ENCODE data around the gene ZNF761.
"Not testable (repeated sequence)": the region's sequence is repeated elsewhere in the genome, so short reads cannot be mapped to it uniquely, and the experiment has no call there.

Gene ZNF761

DNA sequence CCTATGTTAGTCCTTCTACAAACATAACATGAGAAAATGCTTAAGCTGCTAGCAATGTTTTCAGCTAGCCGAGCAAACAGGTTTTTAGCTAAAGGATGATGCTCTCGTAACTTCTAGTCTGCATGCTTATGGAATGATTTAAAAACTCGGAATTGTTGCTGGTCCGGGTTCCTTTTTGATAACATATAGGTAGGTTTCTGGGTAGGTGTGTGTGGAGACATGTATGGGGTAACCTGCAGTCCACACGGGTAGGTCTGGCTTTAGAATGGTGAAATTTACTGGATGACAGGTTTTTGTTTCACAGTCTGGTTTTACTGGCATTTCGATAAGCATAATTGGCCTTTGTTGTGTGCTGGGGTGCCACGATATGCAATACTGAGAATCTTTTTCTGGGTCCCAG lies 40.1 kb downstream of the ZNF761 start:
- TF ChIP-seq, protein P1, sequence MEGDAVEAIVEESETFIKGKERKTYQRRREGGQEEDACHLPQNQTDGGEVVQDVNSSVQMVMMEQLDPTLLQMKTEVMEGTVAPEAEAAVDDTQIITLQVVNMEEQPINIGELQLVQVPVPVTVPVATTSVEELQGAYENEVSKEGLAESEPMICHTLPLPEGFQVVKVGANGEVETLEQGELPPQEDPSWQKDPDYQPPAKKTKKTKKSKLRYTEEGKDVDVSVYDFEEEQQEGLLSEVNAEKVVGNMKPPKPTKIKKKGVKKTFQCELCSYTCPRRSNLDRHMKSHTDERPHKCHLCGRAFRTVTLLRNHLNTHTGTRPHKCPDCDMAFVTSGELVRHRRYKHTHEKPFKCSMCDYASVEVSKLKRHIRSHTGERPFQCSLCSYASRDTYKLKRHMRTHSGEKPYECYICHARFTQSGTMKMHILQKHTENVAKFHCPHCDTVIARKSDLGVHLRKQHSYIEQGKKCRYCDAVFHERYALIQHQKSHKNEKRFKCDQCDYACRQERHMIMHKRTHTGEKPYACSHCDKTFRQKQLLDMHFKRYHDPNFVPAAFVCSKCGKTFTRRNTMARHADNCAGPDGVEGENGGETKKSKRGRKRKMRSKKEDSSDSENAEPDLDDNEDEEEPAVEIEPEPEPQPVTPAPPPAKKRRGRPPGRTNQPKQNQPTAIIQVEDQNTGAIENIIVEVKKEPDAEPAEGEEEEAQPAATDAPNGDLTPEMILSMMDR (IDR thresholded peaks at IDR 0.05; ENCODE audit: low read depth, low read length) = no peak
- no peak for DNase-seq (ENCODE audit: extremely low read depth, low read depth)

DNA sequence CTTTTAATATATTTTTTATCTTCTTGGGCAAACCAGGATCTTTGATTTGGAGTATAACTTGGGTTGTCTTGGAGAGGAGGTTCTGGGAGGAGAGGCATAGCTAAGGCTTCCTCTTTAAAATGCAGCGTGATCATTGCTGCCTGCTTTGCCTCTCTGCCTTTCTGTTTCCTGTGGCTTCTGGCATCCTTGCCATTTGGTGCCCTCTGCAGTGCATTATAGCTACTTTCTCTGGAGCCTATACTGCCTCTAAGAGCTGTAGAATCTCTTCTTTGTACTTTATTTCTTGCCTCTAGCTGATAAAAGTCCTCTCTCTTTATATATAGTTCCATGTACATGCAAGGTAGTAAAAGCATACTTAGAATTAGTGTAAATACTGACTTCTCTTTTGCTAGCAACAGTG lies 43.0 kb downstream of the ZNF761 start:
- DNase-seq (ENCODE audit: extremely low read depth, low read depth) = not testable (repeated sequence)

DNA sequence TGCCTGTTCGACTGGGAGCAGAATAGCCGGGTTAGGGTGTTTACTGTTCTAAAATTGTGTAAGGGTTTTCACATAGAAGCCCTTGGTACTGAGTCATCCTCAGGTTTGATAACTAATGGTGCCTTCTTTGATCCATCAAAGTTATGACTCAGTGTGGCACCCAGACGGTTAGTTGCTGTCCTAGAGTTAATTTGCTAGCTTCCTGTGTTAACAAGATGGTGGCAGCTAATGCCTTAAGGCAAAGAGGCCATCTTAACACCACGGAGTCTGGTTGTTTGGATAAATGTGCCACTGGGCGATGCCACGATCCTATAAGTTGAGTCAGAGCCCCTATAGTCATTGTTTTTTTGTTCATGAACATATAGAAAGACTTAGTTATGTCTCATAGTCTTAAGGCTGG lies 43.7 kb downstream of the ZNF761 start:
- DNase-seq (ENCODE audit: extremely low read depth, low read depth) = not testable (repeated sequence)

DNA sequence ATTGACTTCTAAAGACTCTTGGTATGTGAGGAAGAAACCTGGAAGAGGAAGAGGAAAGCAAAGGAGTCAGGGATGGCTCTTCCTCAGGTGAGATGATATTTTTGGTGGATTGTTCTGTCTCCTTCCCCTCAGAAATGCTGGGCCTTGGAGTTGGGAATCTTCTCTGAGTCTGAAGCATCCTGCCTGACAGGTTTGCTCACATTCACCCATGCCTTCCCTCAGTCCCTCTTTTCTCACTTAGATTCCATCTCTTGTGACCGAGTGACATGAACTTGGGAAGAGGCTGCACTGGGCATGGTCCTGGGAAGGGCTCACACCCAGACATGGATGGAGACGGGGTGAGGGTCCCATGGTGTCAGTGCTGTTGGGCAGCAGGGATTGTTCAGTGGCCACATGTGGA lies 52.0 kb downstream of the ZNF761 start:
- DNase-seq (ENCODE audit: extremely low read depth, low read depth) = not testable (repeated sequence)

DNA sequence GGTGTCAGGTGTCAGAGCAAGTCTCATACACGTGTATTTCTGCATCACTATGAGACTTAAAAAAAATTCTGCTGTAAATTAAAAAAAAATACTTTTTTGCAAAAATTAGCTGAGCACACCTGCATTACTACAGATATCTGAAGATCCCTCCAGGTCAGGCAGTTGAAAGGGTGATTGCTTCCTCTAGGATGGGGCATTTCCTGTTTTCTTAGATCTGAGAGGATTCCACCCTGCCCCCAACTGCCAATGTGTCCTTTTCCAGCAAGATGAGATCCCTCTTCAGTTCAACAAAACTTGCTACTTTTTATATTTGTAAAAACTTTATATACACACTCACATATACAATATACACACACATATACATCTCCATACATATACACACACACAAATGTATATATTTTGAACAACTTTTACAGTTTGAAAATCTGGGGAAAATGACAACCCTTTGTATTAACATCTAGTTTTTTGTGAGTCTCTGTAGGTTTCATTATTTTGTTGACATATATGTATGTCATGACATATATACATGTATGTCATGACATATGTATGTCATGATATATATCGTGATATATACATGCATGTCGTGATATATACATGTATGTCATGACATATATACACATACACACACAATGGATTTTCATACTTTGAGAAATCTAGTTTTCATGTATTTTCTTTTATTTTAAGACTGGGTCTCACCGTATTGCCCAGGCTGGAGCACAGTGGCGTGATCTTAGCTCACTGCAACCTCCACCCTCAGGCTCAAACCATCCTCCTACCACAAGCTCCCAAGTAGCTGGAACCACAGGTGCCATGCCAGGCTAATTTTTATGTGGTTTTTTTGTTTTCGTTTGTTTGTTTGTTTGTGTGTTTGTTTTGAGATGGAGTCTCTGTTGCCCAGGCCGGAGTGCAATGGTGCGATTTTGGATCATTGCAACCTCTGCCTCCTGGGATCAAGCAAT lies 53.5 kb downstream of the ZNF761 start:
- TF ChIP-seq, protein P1 (IDR thresholded peaks at IDR 0.05; ENCODE audit: low read depth, low read length) = no peak
- no peak for DNase-seq (ENCODE audit: extremely low read depth, low read depth)

DNA sequence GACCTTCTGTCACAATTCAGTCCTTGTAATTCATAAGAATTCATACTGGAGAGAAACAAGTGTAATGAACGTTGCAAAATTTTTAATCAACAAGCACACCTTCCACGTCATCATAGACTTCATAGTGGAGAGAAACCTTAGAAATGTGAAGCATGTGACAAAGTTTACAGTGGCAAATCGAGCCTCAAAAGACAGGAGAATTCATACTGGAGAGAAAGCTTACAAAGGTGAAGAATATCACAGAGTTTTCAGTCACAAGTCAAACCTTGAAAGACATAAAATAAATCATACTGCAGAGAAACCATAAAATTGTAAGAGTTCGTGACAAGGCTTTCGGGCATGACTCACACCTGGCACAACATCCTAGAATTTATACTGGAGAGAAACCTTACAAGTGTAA lies 60.4 kb downstream of the ZNF761 start:
- TF ChIP-seq, protein P1 (IDR thresholded peaks at IDR 0.05; ENCODE audit: low read depth, low read length) = no peak
- DNase-seq (ENCODE audit: extremely low read depth, low read depth) = no peak

DNA sequence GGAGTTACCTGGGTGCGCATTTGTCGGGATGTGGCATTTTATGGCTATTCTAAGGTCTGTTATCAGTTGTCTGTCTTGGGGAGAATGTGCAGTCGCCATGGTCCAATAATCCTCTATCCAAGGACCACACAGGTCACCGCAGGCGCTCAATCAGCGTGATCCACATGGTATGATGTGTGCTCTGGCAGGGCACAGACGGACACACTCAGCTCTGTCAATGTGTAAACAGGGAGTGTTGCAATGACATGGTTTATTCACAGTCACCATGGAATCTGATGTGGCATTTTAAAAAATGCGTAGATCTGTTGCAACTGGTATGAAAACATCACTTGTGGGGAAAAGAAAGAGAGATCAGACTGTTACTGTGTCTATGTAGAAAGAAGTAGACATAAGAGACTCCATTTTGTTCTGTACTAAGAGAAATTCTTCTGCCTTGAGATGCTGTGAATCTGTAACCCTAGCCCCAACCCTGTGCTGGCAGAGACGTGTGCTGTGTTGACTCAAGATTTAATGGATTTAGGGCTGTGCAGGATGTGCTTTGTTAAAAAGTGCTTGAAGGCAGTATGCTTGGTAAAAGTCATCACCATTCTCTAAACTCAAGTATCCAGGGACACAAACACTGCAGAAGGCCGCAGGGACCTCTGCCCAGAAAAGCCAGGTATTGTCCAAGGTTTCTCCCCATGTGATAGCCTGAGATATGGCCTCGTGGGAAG lies 65.7 kb downstream of the ZNF761 start:
- not testable (repeated sequence) for DNase-seq (ENCODE audit: extremely low read depth, low read depth)

DNA sequence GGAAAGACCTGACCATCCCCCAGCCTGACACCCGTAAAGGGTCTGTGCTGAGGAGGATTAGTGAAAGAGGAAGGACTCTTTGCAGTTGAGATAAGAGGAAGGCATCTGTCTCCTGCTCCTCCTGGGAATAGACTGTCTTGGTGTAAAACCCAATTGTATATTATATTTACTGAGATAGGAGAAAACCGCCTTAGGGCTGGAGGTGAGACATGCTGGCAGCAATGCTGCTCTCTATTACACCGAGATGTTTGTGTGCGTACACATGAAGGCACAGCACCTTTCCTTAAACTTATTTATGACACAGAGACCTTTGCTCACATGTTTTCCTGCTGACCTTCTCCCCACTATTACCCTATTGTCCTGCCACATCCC lies 66.2 kb downstream of the ZNF761 start:
- DNase-seq (ENCODE audit: extremely low read depth, low read depth) = not testable (repeated sequence)

DNA sequence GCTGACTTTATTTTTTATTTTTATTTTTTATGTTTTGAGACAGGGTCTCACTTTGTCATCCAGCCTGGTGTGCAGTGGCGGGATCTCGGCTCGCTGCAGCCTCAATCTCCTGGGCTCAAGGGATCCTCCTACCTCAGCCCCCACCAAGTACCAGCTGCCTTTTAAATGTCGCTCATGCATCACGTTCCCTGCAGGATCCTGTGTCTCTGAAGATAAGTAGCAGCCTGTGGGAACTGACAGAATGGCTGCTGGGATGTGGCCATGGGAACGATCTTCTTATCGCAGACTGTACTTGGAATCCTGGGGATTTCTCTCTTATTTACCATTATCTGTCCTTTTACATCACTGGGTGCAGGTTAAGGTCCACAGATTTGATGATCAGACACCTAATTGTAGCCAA lies 71.4 kb downstream of the ZNF761 start:
- not testable (repeated sequence) for DNase-seq (ENCODE audit: extremely low read depth, low read depth)

DNA sequence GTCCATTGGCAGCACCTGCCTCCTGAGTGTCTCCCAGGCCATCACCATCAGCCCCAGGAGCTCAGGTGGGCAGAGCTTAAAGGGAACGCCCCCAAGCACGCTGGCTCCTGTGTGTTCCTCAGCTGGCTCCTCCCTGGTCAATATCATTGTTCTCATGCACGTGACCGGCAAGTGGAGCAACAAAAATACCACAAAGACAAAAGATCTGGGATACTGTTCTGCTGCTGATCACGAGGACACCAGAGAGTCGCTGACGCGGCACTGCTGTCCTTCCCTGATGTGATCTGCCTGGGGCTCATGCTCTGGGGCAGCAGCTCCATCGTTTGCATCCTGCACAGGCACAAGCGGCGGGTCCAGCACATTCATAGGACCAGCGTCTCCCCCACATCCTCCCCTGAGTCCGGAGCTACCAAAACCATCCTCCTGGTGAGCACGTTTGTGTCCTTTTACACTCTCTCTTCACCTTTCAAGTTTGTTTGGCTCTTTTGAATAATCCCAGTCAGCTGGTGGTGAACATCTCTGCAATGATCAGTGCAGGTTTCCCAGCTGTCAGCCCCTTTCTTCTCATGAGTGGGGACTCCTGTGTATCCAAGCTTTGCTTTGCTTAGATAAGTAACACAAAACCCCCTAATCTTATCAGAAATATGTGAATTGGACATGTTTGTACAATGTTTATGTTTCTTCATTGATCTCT lies 72.0 kb downstream of the ZNF761 start:
- not testable (repeated sequence) for DNase-seq (ENCODE audit: extremely low read depth, low read depth)

DNA sequence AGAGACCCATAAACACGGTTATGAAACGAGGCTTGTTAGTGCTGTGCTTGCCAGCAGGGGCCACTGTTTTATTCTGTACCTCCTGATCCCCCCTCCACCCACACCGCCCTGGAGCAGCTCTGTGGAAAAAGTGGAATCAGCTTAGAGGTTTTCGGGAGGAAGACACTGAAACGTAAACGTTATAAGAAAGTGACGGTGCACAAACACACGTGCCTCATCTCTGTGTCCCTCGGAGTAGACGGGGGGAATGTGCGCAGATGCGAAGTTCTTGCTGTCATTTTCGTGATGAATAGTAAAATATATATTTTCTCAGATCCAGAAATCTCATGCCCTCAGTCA lies 72.5 kb downstream of the ZNF761 start:
- not testable (repeated sequence) for DNase-seq (ENCODE audit: extremely low read depth, low read depth)
